H1 (cell line): ENCODE measurements around the gene CLEC4F. TPM values are rescaled to one million over a fixed set of nuclear protein-coding genes. Genes with fewer than 3 reads are reported as not detected.

Source experiments
- CTCF ChIA-PET: fragments of 300-600 bp; sonication (Branson Sonifier 250); formaldehyde crosslinking; loops from one replicate; lab custom pipeline; 2021; ENCODE audit not compliant: partially characterized antibody; lab: Charles Lee
- POLR2A ChIA-PET: fragments of 300-600 bp; sonication (Branson Sonifier 250); formaldehyde crosslinking; loops from one replicate; lab custom pipeline; 2021; ENCODE audit warnings: inconsistent platforms; ENCODE audit not compliant: partially characterized antibody; lab: Charles Lee
- DNase-seq, 2 experiments: peaks; one replicate each; pipeline versions ENCODE4 v3.0.0 to v3.0.0-alpha.2; 2010 to 2022; ENCODE audit warnings: low spot score in 2 of 2, low read depth in 1 of 2, mixed read lengths in 1 of 2
- FAIRE-seq: peaks from 2 replicates; lab custom pipeline; 2011; peaks lifted over from hg19 to GRCh38; lab: Jason Lieb, UNC
- H2AFZ ChIP-seq: 2 replicates; pipeline ENCODE4 v1.8.1; 2012; ENCODE audit warnings: low read length, inconsistent platforms
- H2AK5ac ChIP-seq: 2 replicates; pipeline ENCODE4 v1.6.1; 2013; ENCODE audit warnings: low read depth, low read length
- H2BK120ac ChIP-seq: replicated peaks from 2 replicates; pipeline ENCODE3; 2013; ENCODE audit warnings: low read depth, low read length, inconsistent platforms
- H2BK12ac ChIP-seq: 2 replicates; pipeline ENCODE4 v1.6.1; 2013; ENCODE audit warnings: low read depth, low read length
- H2BK15ac ChIP-seq: 2 replicates; pipeline ENCODE4 v1.6.1; 2013; ENCODE audit warnings: low read length
- H2BK20ac ChIP-seq: 2 replicates; pipeline ENCODE4 v1.6.1; 2013; ENCODE audit warnings: low read length
- H2BK5ac ChIP-seq: 2 replicates; pipeline ENCODE4 v1.6.1; 2013; ENCODE audit warnings: low read depth, low read length
- H3K14ac ChIP-seq: 2 replicates; pipeline ENCODE4 v1.6.1; 2013; ENCODE audit warnings: inconsistent platforms; ENCODE audit not compliant: insufficient read length
- H3K18ac ChIP-seq: 2 replicates; pipeline ENCODE4 v1.6.1; 2013; ENCODE audit warnings: low read length; ENCODE audit errors: extremely low read depth
- H3K23ac ChIP-seq: 2 replicates; pipeline ENCODE4 v1.6.1; 2013; ENCODE audit warnings: inconsistent platforms; ENCODE audit not compliant: insufficient read length
- H3K23me2 ChIP-seq: 2 replicates; pipeline ENCODE4 v1.6.1; 2013; ENCODE audit warnings: low read depth, low read length
- H3K27ac ChIP-seq: 2 replicates; pipeline ENCODE4 v1.6.1; 2011; ENCODE audit warnings: low read depth, low read length, inconsistent platforms
- H3K27me3 ChIP-seq, 4 experiments: replicated peaks in 1 of 4; 1 replicate in 1 of 4; 2 replicates in 3 of 4; pipeline versions ENCODE4 v1.6.1 to v1.8.1; 2011 to 2013; ENCODE audit warnings: low read length in 3 of 4, mild to moderate bottlenecking in 3 of 4, inconsistent platforms in 2 of 4, mixed read lengths in 2 of 4, moderate library complexity in 1 of 4; ENCODE audit not compliant: control insufficient read depth in 3 of 4, insufficient read depth in 3 of 4; ENCODE audit errors: extremely low read depth in 1 of 4
- H3K36me3 ChIP-seq, 4 experiments: 2 replicates each; pipeline versions ENCODE4 v1.6.1 to v1.8.1; 2011 to 2013; ENCODE audit warnings: mild to moderate bottlenecking in 4 of 4, low read length in 3 of 4, moderate library complexity in 2 of 4, control low read depth in 1 of 4, inconsistent platforms in 1 of 4; ENCODE audit not compliant: insufficient read depth in 4 of 4, control insufficient read depth in 2 of 4
- H3K4ac ChIP-seq: replicated peaks from 2 replicates; pipeline ENCODE3; 2013; ENCODE audit warnings: low read length, low read depth, mixed read lengths, inconsistent platforms; ENCODE audit not compliant: insufficient read length
- H3K4me1 ChIP-seq, 4 experiments: replicated peaks in 1 of 4; 1 replicate in 1 of 4; 2 replicates in 3 of 4; pipeline versions ENCODE4 v1.6.1 to v1.8.1; 2011 to 2013; ENCODE audit warnings: low read length in 3 of 4, inconsistent platforms in 2 of 4, mixed read lengths in 1 of 4; ENCODE audit not compliant: insufficient read depth in 4 of 4, control insufficient read depth in 3 of 4
- H3K4me2 ChIP-seq, 2 experiments: 2 replicates each; pipeline versions ENCODE4 v1.6.1 to v1.8.1; 2011 to 2013; ENCODE audit warnings: low read depth in 2 of 2, low read length in 2 of 2, control low read depth in 1 of 2, inconsistent platforms in 1 of 2, mild to moderate bottlenecking in 1 of 2; ENCODE audit not compliant: insufficient read depth in 1 of 2
- H3K4me3 ChIP-seq, 4 experiments: fragments of 200-600, 300-600 bp in 1 of 4; sonication (generic), shearing (Covaris generic), sonication (Bioruptor Twin) in 1 of 4; 2 replicates each; pipeline versions ENCODE4 v1.5.1 to v1.8.1; 2011 to 2016; ENCODE audit warnings: low read length in 4 of 4, low read depth in 3 of 4, control low read depth in 2 of 4, inconsistent platforms in 2 of 4, mild to moderate bottlenecking in 2 of 4, mixed read lengths in 1 of 4, moderate library complexity in 1 of 4; ENCODE audit not compliant: insufficient read depth in 2 of 4; ENCODE audit errors: extremely low read depth in 1 of 4
- H3K56ac ChIP-seq: replicated peaks from 2 replicates; pipeline ENCODE3; 2013; ENCODE audit warnings: low read depth, mild to moderate bottlenecking, mixed read lengths, low read length, inconsistent platforms; ENCODE audit not compliant: insufficient read length
- H3K79me1 ChIP-seq: 2 replicates; pipeline ENCODE4 v1.6.1; 2013; ENCODE audit warnings: low read depth, low read length, control low read depth
- H3K79me2 ChIP-seq, 2 experiments: 2 replicates each; pipeline versions ENCODE4 v1.6.1 to v1.8.1; 2012 to 2013; ENCODE audit warnings: low read length in 2 of 2, mild to moderate bottlenecking in 2 of 2, inconsistent platforms in 1 of 2; ENCODE audit not compliant: insufficient read depth in 2 of 2, control insufficient read depth in 1 of 2
- H3K9ac ChIP-seq, 4 experiments: replicated peaks in 1 of 4; 1 replicate in 1 of 4; 2 replicates in 3 of 4; pipeline versions ENCODE4 v1.6.1 to v1.8.1; 2011 to 2013; ENCODE audit warnings: low read depth in 3 of 4, low read length in 3 of 4, control low read depth in 2 of 4, mild to moderate bottlenecking in 2 of 4, moderate library complexity in 2 of 4, inconsistent platforms in 1 of 4; ENCODE audit errors: extremely low read depth in 1 of 4
- H3K9me3 ChIP-seq, 2 experiments: 2 replicates each; pipeline versions ENCODE4 v1.6.1 to v1.8.1; 2012 to 2013; ENCODE audit warnings: mild to moderate bottlenecking in 2 of 2, moderate library complexity in 2 of 2, control low read depth in 1 of 2, inconsistent platforms in 1 of 2, low read depth in 1 of 2, low read length in 1 of 2, mixed read lengths in 1 of 2; ENCODE audit not compliant: insufficient read depth in 2 of 2
- H4K20me1 ChIP-seq, 2 experiments: replicated peaks in 1 of 2; 2 replicates each; pipeline versions ENCODE3 to v1.8.1; 2011 to 2013; ENCODE audit warnings: inconsistent platforms in 2 of 2, low read length in 2 of 2, mild to moderate bottlenecking in 1 of 2; ENCODE audit not compliant: insufficient read depth in 2 of 2, control insufficient read depth in 1 of 2
- H4K5ac ChIP-seq: 2 replicates; pipeline ENCODE4 v1.6.1; 2013; ENCODE audit warnings: low read length, low read depth, mixed read lengths, inconsistent platforms; ENCODE audit not compliant: insufficient read length
- H4K8ac ChIP-seq: 2 replicates; pipeline ENCODE4 v1.8.0; 2013; ENCODE audit warnings: mild to moderate bottlenecking, moderate library complexity, low read length, inconsistent platforms; ENCODE audit not compliant: insufficient read depth; ENCODE audit errors: extremely low read depth
- H4K91ac ChIP-seq: replicated peaks from 2 replicates; pipeline ENCODE3; 2013; ENCODE audit warnings: low read length, mixed read lengths, inconsistent platforms; ENCODE audit not compliant: insufficient read length
- ASH2L ChIP-seq: fragments of 200-600, 300-600 bp; sonication (generic); IDR thresholded peaks from one replicate; pipeline ENCODE4 v1.7.1; 2017; ENCODE audit warnings: low read length
- BRCA1 ChIP-seq: IDR thresholded peaks from 2 replicates; pipeline ENCODE4 v1.6.1; 2012; ENCODE audit warnings: low read depth, low read length, improper control_type of control experiment
- CBX5 ChIP-seq: fragments of 300-800, 300-1000 bp; sonication (generic); IDR thresholded peaks from 2 replicates; pipeline ENCODE4 v1.7.1; 2016; ENCODE audit warnings: antibody characterized with exemption, low read length, low read depth
- CBX8 ChIP-seq: fragments of 300-800, 300-1000 bp; sonication (generic); IDR thresholded peaks from 2 replicates; pipeline ENCODE4 v1.7.1; 2016; ENCODE audit warnings: low read depth, low read length, borderline replicate concordance
- EZH2 ChIP-seq: fragments of 200-600 bp; sonication (generic); IDR thresholded peaks from 2 replicates; pipeline ENCODE4 v1.7.1; 2012; ENCODE audit warnings: low read depth, mild to moderate bottlenecking, moderate library complexity, low read length, inconsistent platforms; ENCODE audit not compliant: severe bottlenecking
- GABPA ChIP-seq: IDR thresholded peaks from 2 replicates; pipeline ENCODE4 v1.6.1; 2011; ENCODE audit warnings: mild to moderate bottlenecking, low read length, moderate library complexity, borderline replicate concordance; ENCODE audit not compliant: insufficient read depth
- HDAC2 ChIP-seq, 2 experiments: fragments of 300-600 bp in 1 of 2; sonication (generic) in 1 of 2; IDR thresholded peaks; 2 replicates each; pipeline ENCODE4 v1.6.1; 2011 to 2012; ENCODE audit warnings: low read depth in 2 of 2, low read length in 2 of 2, mild to moderate bottlenecking in 2 of 2, moderate library complexity in 2 of 2, borderline replicate concordance in 1 of 2, inconsistent platforms in 1 of 2
- KDM1A ChIP-seq: fragments of 200-600, 300-600 bp; sonication (generic); IDR thresholded peaks from 2 replicates; pipeline ENCODE4 v1.7.1; 2016; ENCODE audit warnings: mild to moderate bottlenecking, low read length, borderline replicate concordance
- MAFK ChIP-seq: IDR thresholded peaks from 2 replicates; pipeline ENCODE4 v1.6.1; 2012; ENCODE audit warnings: low read depth, mild to moderate bottlenecking, improper control_type of control experiment, low read length
- WGBS, 2 experiments: shearing (Covaris generic) in 1 of 2; methylation state at CpG; one replicate each; pipeline versions ENCODE4 v1.1.6 to v1.1.7; 2013 to 2015; ENCODE audit warnings: low lambda C conversion rate in 2 of 2, mixed read lengths in 2 of 2, inconsistent platforms in 1 of 2, low coverage in 1 of 2, missing lambda C conversion rate in 1 of 2; ENCODE audit not compliant: insufficient replicate concordance in 2 of 2, insufficient coverage in 1 of 2, insufficient read length in 1 of 2; ENCODE audit errors: extremely low coverage in 1 of 2, missing lambda C conversion rate in 1 of 2; 5-methylcytosine and 5-hydroxymethylcytosine counted together
- polyA plus RNA-seq, 7 experiments: library from polyadenylated mRNA; depleted of rRNA in 3 of 7; stranded (reverse) in 5 of 7; unstranded in 2 of 7; fragments of >200 nt in 5 of 7; fragments of 200-250 nt in 2 of 7; gene quantifications; 1 replicate in 5 of 7; 2 replicates in 1 of 7; 4 replicates in 1 of 7; pipeline versions ENCODE4 v1.2.1 to v1.2.3, GENCODE V29; 2011 to 2013; ENCODE audit warnings: missing spikeins in 2 of 7, mixed read lengths in 2 of 7
- total RNA-seq: library from RNA; stranded (reverse); fragmentation: NEBNext Ultra II Directional; extraction: Animal tissue kit (Norgen Biotek cat#: 25700); gene quantifications from 2 replicates; pipeline ENCODE4 v1.2.1, GENCODE V29; 2021
- TF ChIP-seq, protein P1 (sequence below), 3 experiments: IDR thresholded peaks; 1 replicate in 2 of 3; 2 replicates in 1 of 3; pipeline versions ENCODE4 v1.5.1 to v1.6.1; 2011; ENCODE audit warnings: low read length in 3 of 3, mild to moderate bottlenecking in 3 of 3, inconsistent platforms in 2 of 3, low read depth in 1 of 3, moderate library complexity in 1 of 3; ENCODE audit not compliant: insufficient read depth in 1 of 3; ENCODE audit errors: control extremely low read depth in 1 of 3

CLEC4F gene
- total and polyA plus RNA-seq, 2 of the 8 experiments (the other 6 are each of a cell fraction or from before 2014, with no cell fraction given) = not detected

DNA sequence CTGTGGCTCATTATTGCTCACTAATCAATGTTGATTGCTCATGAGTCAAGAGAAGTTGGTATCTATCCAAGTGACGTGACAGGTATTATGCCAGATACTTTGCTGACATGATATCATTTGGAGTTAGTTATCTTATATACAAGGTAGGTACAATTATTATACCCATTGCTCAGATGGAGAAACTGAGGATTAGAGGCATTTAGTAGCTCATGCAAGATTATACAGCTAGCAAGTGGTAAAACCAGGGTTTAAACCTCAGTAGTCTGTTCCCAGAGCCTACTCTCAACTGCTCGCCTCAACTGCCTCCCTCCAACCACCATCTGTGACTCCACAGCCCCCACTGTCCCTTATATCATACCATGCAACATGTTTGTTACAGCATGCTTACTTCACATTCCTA, 36.1 kb downstream of the CLEC4F start:
- Histone ChIP-seq H2BK120ac (no peak overlapping the region), H4K91ac (no peak overlapping the region)
- TF ChIP-seq CBX8 (no peak), MAFK (no peak), CBX5 (no peak), GABPA (no peak), EZH2 (no peak), BRCA1 (no peak), KDM1A (peak; percentile 91), HDAC2 (IDR thresholded peaks at IDR 0.05; ENCODE audit: borderline replicate concordance in 1 of 2, low read depth in 2 of 2, low read length in 2 of 2) (0 out of 4 replicates have a peak, but pooled peaks of 1 of the 2 experiments have one; percentile 51), ASH2L (no peak)
- TF ChIP-seq, protein P1, sequence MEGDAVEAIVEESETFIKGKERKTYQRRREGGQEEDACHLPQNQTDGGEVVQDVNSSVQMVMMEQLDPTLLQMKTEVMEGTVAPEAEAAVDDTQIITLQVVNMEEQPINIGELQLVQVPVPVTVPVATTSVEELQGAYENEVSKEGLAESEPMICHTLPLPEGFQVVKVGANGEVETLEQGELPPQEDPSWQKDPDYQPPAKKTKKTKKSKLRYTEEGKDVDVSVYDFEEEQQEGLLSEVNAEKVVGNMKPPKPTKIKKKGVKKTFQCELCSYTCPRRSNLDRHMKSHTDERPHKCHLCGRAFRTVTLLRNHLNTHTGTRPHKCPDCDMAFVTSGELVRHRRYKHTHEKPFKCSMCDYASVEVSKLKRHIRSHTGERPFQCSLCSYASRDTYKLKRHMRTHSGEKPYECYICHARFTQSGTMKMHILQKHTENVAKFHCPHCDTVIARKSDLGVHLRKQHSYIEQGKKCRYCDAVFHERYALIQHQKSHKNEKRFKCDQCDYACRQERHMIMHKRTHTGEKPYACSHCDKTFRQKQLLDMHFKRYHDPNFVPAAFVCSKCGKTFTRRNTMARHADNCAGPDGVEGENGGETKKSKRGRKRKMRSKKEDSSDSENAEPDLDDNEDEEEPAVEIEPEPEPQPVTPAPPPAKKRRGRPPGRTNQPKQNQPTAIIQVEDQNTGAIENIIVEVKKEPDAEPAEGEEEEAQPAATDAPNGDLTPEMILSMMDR (IDR thresholded peaks at IDR 0.05; ENCODE audit: control extremely low read depth in 1 of 3, insufficient read depth in 1 of 3, low read depth in 1 of 3, low read length in 3 of 3) = no peak
- TF ChIP-seq, all 59 proteins: peak for 2
- 87% methylated on average over 2 of the region's 2 CpGs; no CpG with 5 or more reads in 1 of the 2 experiments for WGBS, 2 experiments
- Histone ChIP-seq H3K56ac (no peak overlapping the region), H3K79me2 (no peaks in the 10 kb centered on the region), H4K5ac (no peak overlapping the region), H3K18ac (no peak overlapping the region), H2AFZ (no peak overlapping the region), H4K8ac (no peak overlapping the region), H3K9me3 (no peaks in the 10 kb centered on the region), H3K36me3 (no peaks in the 10 kb centered on the region), H2BK12ac (no peak overlapping the region), H3K4ac (no peak overlapping the region), H4K20me1 (no peaks in the 10 kb centered on the region), H2BK15ac (no peak overlapping the region), H3K4me2 (no peak overlapping the region), H3K23ac (no peak overlapping the region), H2BK5ac (no peak overlapping the region), H3K79me1 (no peaks in the 10 kb centered on the region), H3K27me3 (peaks cover 7 to 20% (median 14%) of the 10 kb centered on the region in 4 experiments), H3K14ac (no peak overlapping the region), H3K4me3 (no peak overlapping the region), H3K23me2 (no peaks in the 10 kb centered on the region), H2AK5ac (no peak overlapping the region), H2BK20ac (no peak overlapping the region), H3K4me1 (peaks cover 0 to 1% (median 0%) of the 10 kb centered on the region in 4 experiments; a peak in 1 of 7 replicates), H3K27ac (no peak overlapping the region), H3K9ac (no peak overlapping the region)
- ChIA-PET CTCF (interaction anchor here (0.7 to 8.6 kb wide), 31 partner anchors 9 to 447 kb away, joined by 3 to 117 read pairs (median 6); partner anchors contain the start of gene ADD2), POLR2A (no interaction called here)
- DNase-seq (no peak), FAIRE-seq (no peak)
